HepG2 (cell line): ENCODE results near the gene IFT52. TPM values are rescaled to one million over a fixed set of nuclear protein-coding genes. Genes with fewer than 3 reads are reported as not detected.

Experiments
- AGO1 ChIP-seq: fragments of 200-400 bp; formaldehyde crosslinking; IDR thresholded peaks from 2 replicates; pipeline ENCODE4 v1.6.1; 2017; ENCODE audit warnings: mild to moderate bottlenecking, low read depth, low read length, moderate library complexity; ENCODE audit not compliant: poor library complexity, severe bottlenecking
- ARNT ChIP-seq: fragments of 450-650 bp; IDR thresholded peaks from 2 replicates; pipeline ENCODE4 v1.6.1; 2017
- BHLHE40 ChIP-seq: IDR thresholded peaks from 2 replicates; pipeline ENCODE4 v1.6.1; 2011; ENCODE audit warnings: low read length, improper control_type of control experiment
- ELK4 ChIP-seq: sonication (generic); formaldehyde crosslinking; IDR thresholded peaks from 2 replicates; pipeline ENCODE4 v1.9.0; 2021; ENCODE audit warnings: missing genetic modification reagents, borderline replicate concordance
- FOXJ3 ChIP-seq: sonication (generic); formaldehyde crosslinking; IDR thresholded peaks from 2 replicates; pipeline ENCODE4 v1.4.0; 2020; ENCODE audit warnings: missing genetic modification reagents, mild to moderate bottlenecking, borderline replicate concordance
- FOXM1 ChIP-seq: sonication (generic); formaldehyde crosslinking; IDR thresholded peaks from 2 replicates; pipeline ENCODE4 v1.5.0; 2020; ENCODE audit warnings: missing genetic modification reagents
- HOXD1 ChIP-seq: sonication (generic); formaldehyde crosslinking; IDR thresholded peaks from 2 replicates; pipeline ENCODE4 v1.5.0; 2020; ENCODE audit warnings: missing genetic modification reagents
- MXD4 ChIP-seq: IDR thresholded peaks from 2 replicates; pipeline ENCODE4 v1.6.1; 2016; ENCODE audit warnings: mild to moderate bottlenecking, missing biosample characterization, missing genetic modification reagents
- NKX3-1 ChIP-seq: sonication (generic); formaldehyde crosslinking; IDR thresholded peaks from 2 replicates; pipeline ENCODE4 v1.5.0; 2020; ENCODE audit warnings: missing genetic modification reagents
- RFXANK ChIP-seq: IDR thresholded peaks from 2 replicates; pipeline ENCODE4 v1.6.1; 2016
- TBL1XR1 ChIP-seq: fragments of 150-350 bp; IDR thresholded peaks from 2 replicates; pipeline ENCODE4 v1.6.1; 2014; ENCODE audit warnings: borderline replicate concordance, low read length; ENCODE audit not compliant: partially characterized antibody
- ZBTB46 ChIP-seq: sonication (generic); formaldehyde crosslinking; IDR thresholded peaks from 2 replicates; pipeline ENCODE4 v1.4.0; 2020; ENCODE audit warnings: mild to moderate bottlenecking, missing genetic modification reagents, borderline replicate concordance
- ZFY ChIP-seq: sonication (generic); formaldehyde crosslinking; IDR thresholded peaks from 2 replicates; pipeline ENCODE4 v1.4.0; 2020; ENCODE audit warnings: missing genetic modification reagents
- ZNF407 ChIP-seq: sonication (generic); formaldehyde crosslinking; IDR thresholded peaks from one replicate; pipeline ENCODE4 v1.5.1; 2020; ENCODE audit warnings: mild to moderate bottlenecking, missing genetic modification reagents; ENCODE audit errors: not compliant biosample characterization
- ZNF484 ChIP-seq: sonication (generic); formaldehyde crosslinking; IDR thresholded peaks from 2 replicates; pipeline ENCODE4 v1.5.1; 2020; ENCODE audit warnings: mild to moderate bottlenecking, low read depth, missing genetic modification reagents, borderline replicate concordance
- ZNF552 ChIP-seq: sonication (generic); formaldehyde crosslinking; IDR thresholded peaks from 2 replicates; pipeline ENCODE4 v1.9.0; 2022; ENCODE audit warnings: missing genetic modification reagents, mild to moderate bottlenecking, borderline replicate concordance
- ZNF605 ChIP-seq: sonication (generic); formaldehyde crosslinking; IDR thresholded peaks from 2 replicates; pipeline ENCODE4 v1.8.0; 2022; ENCODE audit warnings: mild to moderate bottlenecking, missing genetic modification reagents
- polyA plus RNA-seq, 8 experiments: library from polyadenylated mRNA; depleted of rRNA in 3 of 8; stranded (reverse) in 7 of 8; unstranded in 1 of 8; fragments of >200 nt; fragmentation: Illumina TruSeq in 4 of 8; extraction: Trizol in 4 of 8; gene quantifications; 2 replicates each; pipeline versions ENCODE4 v1.2.1 to v1.2.3, GENCODE V29; 2011 to 2016; ENCODE audit warnings: low read depth in 4 of 8, missing spikeins in 1 of 8, mixed read lengths in 1 of 8; ENCODE audit not compliant: insufficient read depth in 1 of 8
- total RNA-seq, 5 experiments: library from RNA; depleted of rRNA; stranded (reverse); fragments of >200 nt; fragmentation: Illumina TruSeq; extraction: Trizol; gene quantifications; 2 replicates each; pipeline ENCODE4 v1.2.3, GENCODE V29; 2016; ENCODE audit warnings: low read depth in 1 of 5

Gene IFT52
- total and polyA plus RNA-seq, 2 of the 13 experiments (the other 11 are each of a cell fraction or from before 2014, with no cell fraction given): 48.0 to 64.0 TPM

- TF ChIP-seq ZNF407 (CRISPR knock-in tag): no peak
- TF ChIP-seq ZNF552 (CRISPR knock-in tag): 0 out of 2 replicates have a peak, but pooled peaks have one; percentile 32
- TF ChIP-seq ZNF484 (CRISPR knock-in tag): no peak
- TF ChIP-seq FOXM1: no peak
- TF ChIP-seq ZFY: no peak
- no peak for TF ChIP-seq MXD4
- no peak for TF ChIP-seq ELK4 (CRISPR knock-in tag)
- 0 out of 2 replicates have a peak, but pooled peaks have one; percentile 21 for TF ChIP-seq ZNF605
- TF ChIP-seq HOXD1 (CRISPR knock-in tag): no peak
- no peak for TF ChIP-seq ZBTB46 (CRISPR knock-in tag)
- no peak for TF ChIP-seq AGO1
- no peak for TF ChIP-seq TBL1XR1
- no peak for TF ChIP-seq FOXJ3
- no peak for TF ChIP-seq NKX3-1 (CRISPR knock-in tag)
- no peak for TF ChIP-seq RFXANK (CRISPR knock-in tag)
- no peak for TF ChIP-seq BHLHE40
- TF ChIP-seq ARNT: no peak
These were observed 76.8 kb downstream of the IFT52 start (continued) for GRCh38 chr20:43667341-43668132.
